Activated CD8-positive, alpha-beta memory T cell treated with anti-CD3 and anti-CD28 coated beads for 1 hour (primary cell): ENCODE measurements around the gene DAND5.
"Not testable (repeated sequence)": the region's sequence is repeated elsewhere in the genome, so short reads cannot be mapped to it uniquely, and the experiment has no call there.

Experiments used
- DNase-seq, 2 donors: peaks; one replicate each; pipeline ENCODE4 v3.0.0-alpha.2; 2020; ENCODE audit warnings: low read depth in 1 of 2; ENCODE audit errors: extremely low read depth in 1 of 2

The DAND5 gene

GRCh38 chr19:12965017-12965811, 4.2 kb upstream of the DAND5 start:
- peak; percentile 46 to 67 for DNase-seq

GRCh38 chr19:12965812-12966135, 3.6 kb upstream of the DAND5 start:
- DNase-seq = no peak

- DNase-seq = no peak
Observed at GRCh38 chr19:12967907-12968306, 1.5 kb upstream of the DAND5 start.

GRCh38 chr19:12970070-12970820, 869 bp downstream of the DAND5 start:
- no peak for DNase-seq

GRCh38 chr19:12973236-12973635, 3.9 kb downstream of the DAND5 start:
- DNase-seq = no peak

- DNase-seq = no peak
Observed at GRCh38 chr19:12974301-12975220, 5.2 kb downstream of the DAND5 start.

- DNase-seq = no peak
Observed at GRCh38 chr19:12975221-12975741, 5.9 kb downstream of the DAND5 start.

GRCh38 chr19:12976109-12976508, 6.7 kb downstream of the DAND5 start:
- not testable (repeated sequence) for DNase-seq

GRCh38 chr19:12979974-12980373, 10.6 kb downstream of the DAND5 start:
- DNase-seq = no peak

GRCh38 chr19:12982648-12983047, 13.3 kb downstream of the DAND5 start:
- DNase-seq = no peak

GRCh38 chr19:12983091-12983490, 13.7 kb downstream of the DAND5 start:
- DNase-seq = no peak

GRCh38 chr19:12983542-12984142, 14.3 kb downstream of the DAND5 start:
- peak; percentile 26 to 75 for DNase-seq

- DNase-seq = no peak
Observed at GRCh38 chr19:12984143-12984627, 14.8 kb downstream of the DAND5 start.

GRCh38 chr19:12984683-12985048, 15.3 kb downstream of the DAND5 start:
- no peak for DNase-seq

GRCh38 chr19:12985049-12985776, 15.8 kb downstream of the DAND5 start:
- DNase-seq = no peak

- no peak for DNase-seq
Observed at GRCh38 chr19:12986726-12987125, 17.4 kb downstream of the DAND5 start.

GRCh38 chr19:12987190-12987589, 17.8 kb downstream of the DAND5 start:
- no peak for DNase-seq

- DNase-seq = no peak
Observed at GRCh38 chr19:12987781-12988180, 18.4 kb downstream of the DAND5 start.

GRCh38 chr19:12990431-12990830, 21.1 kb downstream of the DAND5 start:
- no peak for DNase-seq

- no peak for DNase-seq
Observed at GRCh38 chr19:12990853-12991252, 21.5 kb downstream of the DAND5 start.
